Suprapubic skin (tissue), 4 donors: Measurements from ENCODE around the gene SLC2A9.

Experiments
- POLR2A ChIP-seq, 2 donors: fragments of 450-650 bp; IDR thresholded peaks; one replicate each; pipeline ENCODE4 v1.6.1; 2017; ENCODE audit warnings: antibody characterized with exemption in 2 of 2, mild to moderate bottlenecking in 2 of 2, moderate library complexity in 2 of 2
- POLR2AphosphoS5 ChIP-seq, 3 donors: sonication (generic); formaldehyde crosslinking; IDR thresholded peaks; one replicate each; pipeline ENCODE4 v1.6.1; 2017; ENCODE audit warnings: antibody characterized with exemption in 3 of 3

DNA sequence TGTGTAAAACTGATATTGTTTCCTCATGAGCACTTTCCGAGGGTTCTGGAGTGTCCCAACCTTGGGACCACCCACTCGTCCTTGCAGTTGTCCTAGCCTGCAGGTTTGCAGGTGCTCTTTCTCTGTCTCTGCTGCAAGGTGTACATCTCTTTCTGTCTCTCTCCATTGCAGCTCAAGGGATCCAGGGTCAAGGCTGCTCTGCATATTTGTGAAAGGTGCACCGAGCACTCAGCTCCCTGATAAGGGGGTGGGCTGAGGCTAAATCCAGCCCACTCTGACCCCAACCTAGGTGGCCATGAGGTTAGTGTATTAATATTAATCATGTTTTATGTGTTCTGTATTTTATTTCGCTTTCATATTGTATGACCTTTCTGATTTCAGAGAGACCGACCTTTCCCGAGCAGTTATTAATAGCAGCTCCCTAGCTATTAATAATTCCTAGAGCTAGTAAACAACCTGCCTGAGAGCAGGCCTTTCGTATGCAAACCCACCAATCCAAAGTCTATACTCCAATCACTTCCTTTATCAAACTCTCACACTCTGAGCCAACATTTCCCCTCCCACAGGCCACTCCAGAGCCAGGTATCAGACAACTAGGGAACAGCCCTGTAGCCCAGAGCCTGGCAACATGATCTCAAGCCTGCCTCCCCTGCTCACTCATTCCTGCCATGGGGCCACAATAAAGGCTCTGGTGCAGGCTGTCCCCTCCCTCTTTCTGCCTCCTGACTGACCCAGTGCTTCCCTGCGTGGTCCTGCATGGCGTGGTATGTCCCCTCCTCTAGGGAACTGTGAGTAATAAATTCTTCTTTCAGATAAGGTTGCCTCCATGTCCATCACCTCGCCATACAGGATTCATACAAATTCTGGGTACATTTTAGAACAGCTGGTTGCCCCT, 73.9 kb downstream of the SLC2A9 start:
- TF ChIP-seq POLR2AphosphoS5 (IDR thresholded peaks at IDR 0.05) (no peak), POLR2A (IDR thresholded peaks at IDR 0.05) (no peak)
